Ovary (tissue), 3 donors: ENCODE results near the gene CD86.
"Not testable (repeated sequence)": the region's sequence is repeated elsewhere in the genome, so short reads cannot be mapped to it uniquely, and the experiment has no call there.

Source experiments
- EP300 ChIP-seq: sonication (generic); formaldehyde crosslinking; IDR thresholded peaks from one replicate; pipeline ENCODE4 v1.6.1; 2017; ENCODE audit warnings: antibody characterized with exemption
- POLR2A ChIP-seq: fragments of 450-650 bp; IDR thresholded peaks from one replicate; pipeline ENCODE4 v1.6.1; 2017; ENCODE audit warnings: antibody characterized with exemption, mild to moderate bottlenecking, moderate library complexity
- TF ChIP-seq, protein P1 (sequence below), 3 donors: fragments of 450-650 bp in 2 of 3; fragments of 200-600 bp in 1 of 3; IDR thresholded peaks; one replicate each; pipeline versions ENCODE4 v1.5.1 to v1.8.0; 2016 to 2022; ENCODE audit warnings: antibody characterized with exemption in 3 of 3, mild to moderate bottlenecking in 1 of 3
- donor health status: DM: no; HTN: no; CAD: no.

- not testable (repeated sequence) for TF ChIP-seq POLR2A, EP300
- TF ChIP-seq, protein P1, sequence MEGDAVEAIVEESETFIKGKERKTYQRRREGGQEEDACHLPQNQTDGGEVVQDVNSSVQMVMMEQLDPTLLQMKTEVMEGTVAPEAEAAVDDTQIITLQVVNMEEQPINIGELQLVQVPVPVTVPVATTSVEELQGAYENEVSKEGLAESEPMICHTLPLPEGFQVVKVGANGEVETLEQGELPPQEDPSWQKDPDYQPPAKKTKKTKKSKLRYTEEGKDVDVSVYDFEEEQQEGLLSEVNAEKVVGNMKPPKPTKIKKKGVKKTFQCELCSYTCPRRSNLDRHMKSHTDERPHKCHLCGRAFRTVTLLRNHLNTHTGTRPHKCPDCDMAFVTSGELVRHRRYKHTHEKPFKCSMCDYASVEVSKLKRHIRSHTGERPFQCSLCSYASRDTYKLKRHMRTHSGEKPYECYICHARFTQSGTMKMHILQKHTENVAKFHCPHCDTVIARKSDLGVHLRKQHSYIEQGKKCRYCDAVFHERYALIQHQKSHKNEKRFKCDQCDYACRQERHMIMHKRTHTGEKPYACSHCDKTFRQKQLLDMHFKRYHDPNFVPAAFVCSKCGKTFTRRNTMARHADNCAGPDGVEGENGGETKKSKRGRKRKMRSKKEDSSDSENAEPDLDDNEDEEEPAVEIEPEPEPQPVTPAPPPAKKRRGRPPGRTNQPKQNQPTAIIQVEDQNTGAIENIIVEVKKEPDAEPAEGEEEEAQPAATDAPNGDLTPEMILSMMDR (IDR thresholded peaks at IDR 0.05) = not testable (repeated sequence)
Measured at GRCh38 chr3:122164983-122165382, 109.8 kb downstream of the CD86 start.
